KMS-11 (cell line): Measurements from ENCODE around the gene ERMP1.

Experiments used
- H2AFZ ChIP-seq: fragments of 200-600 bp; sonication (generic); 2 replicates; pipeline ENCODE4 v1.6.1; 2016; ENCODE audit warnings: antibody characterized with exemption, mixed run types, low read depth
- H3K27ac ChIP-seq: fragments of 200-600 bp; sonication (generic); 2 replicates; pipeline ENCODE4 v1.6.1; 2016; ENCODE audit warnings: mild to moderate bottlenecking, mixed run types
- H3K27me3 ChIP-seq: fragments of 200-600 bp; sonication (generic); 2 replicates; pipeline ENCODE4 v1.6.1; 2017; ENCODE audit warnings: mild to moderate bottlenecking, low read depth, mixed run types, moderate library complexity; ENCODE audit not compliant: insufficient read depth
- H3K36me3 ChIP-seq: fragments of 200-600 bp; sonication (generic); 2 replicates; pipeline ENCODE4 v1.6.1; 2017; ENCODE audit warnings: mild to moderate bottlenecking, mixed run types; ENCODE audit not compliant: insufficient read depth
- H3K4me1 ChIP-seq: fragments of 200-600 bp; sonication (generic); 2 replicates; pipeline ENCODE4 v1.6.1; 2016; ENCODE audit warnings: mild to moderate bottlenecking, low read depth, mixed run types; ENCODE audit not compliant: poor library complexity, severe bottlenecking
- H3K4me2 ChIP-seq: fragments of 200-600 bp; sonication (generic); 2 replicates; pipeline ENCODE4 v1.7.0; 2016; ENCODE audit warnings: mild to moderate bottlenecking, mixed run types
- H3K4me3 ChIP-seq: fragments of 200-600 bp; sonication (generic); IDR thresholded peaks from 2 replicates; pipeline ENCODE4 v1.6.1; 2017; ENCODE audit warnings: low read depth, low read length, mixed read lengths; ENCODE audit not compliant: insufficient read depth
- H3K79me2 ChIP-seq: fragments of 200-600 bp; sonication (generic); 2 replicates; pipeline ENCODE4 v1.6.1; 2016; ENCODE audit warnings: low read depth, mixed run types; ENCODE audit not compliant: insufficient read depth
- H3K9ac ChIP-seq: fragments of 200-600 bp; sonication (generic); 2 replicates; pipeline ENCODE4 v1.6.1; 2016; ENCODE audit warnings: mild to moderate bottlenecking, mixed run types
- H4K20me1 ChIP-seq: fragments of 200-600 bp; sonication (generic); 2 replicates; pipeline ENCODE4 v1.6.1; 2016; ENCODE audit warnings: mild to moderate bottlenecking, mixed run types; ENCODE audit not compliant: insufficient read depth
- TF ChIP-seq, protein P1 (sequence below): fragments of 200-600 bp; sonication (generic); conservative IDR thresholded peaks from 2 replicates; pipeline ENCODE4 v1.6.1; 2017; ENCODE audit warnings: low read depth, mild to moderate bottlenecking, antibody characterized with exemption, low read length, moderate library complexity, mixed read lengths

ERMP1 gene

DNA sequence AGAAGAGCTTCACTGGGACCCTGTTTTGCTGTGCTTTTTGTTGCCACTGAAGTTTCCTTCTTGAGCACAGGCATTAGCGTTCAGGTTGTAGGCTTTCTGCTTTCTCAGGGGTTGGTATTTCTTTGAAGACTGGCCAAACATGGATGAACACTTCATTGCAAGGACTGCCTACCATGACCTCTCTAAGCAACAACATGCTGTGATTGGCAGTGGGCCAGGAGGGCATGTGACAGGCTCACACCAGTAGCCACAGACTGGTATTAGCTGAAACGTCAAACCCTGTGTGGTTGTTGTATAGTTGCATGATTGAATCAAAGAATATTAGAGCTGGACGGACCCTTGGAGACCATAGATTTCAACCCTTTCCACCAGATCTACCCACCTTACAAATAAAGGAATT, 37.8 kb upstream of the ERMP1 start:
- H3K4me1 ChIP-seq = no peaks in the 10 kb centered on the region
- no peak overlapping the region for H2AFZ ChIP-seq
- H3K27ac ChIP-seq = no peak overlapping the region
- no peak overlapping the region for H3K9ac ChIP-seq
- no peaks in the 10 kb centered on the region for H3K27me3 ChIP-seq
- H3K4me3 ChIP-seq = no peak overlapping the region
- H3K36me3 ChIP-seq = no peaks in the 10 kb centered on the region
- no peaks in the 10 kb centered on the region for H4K20me1 ChIP-seq
- TF ChIP-seq, protein P1, sequence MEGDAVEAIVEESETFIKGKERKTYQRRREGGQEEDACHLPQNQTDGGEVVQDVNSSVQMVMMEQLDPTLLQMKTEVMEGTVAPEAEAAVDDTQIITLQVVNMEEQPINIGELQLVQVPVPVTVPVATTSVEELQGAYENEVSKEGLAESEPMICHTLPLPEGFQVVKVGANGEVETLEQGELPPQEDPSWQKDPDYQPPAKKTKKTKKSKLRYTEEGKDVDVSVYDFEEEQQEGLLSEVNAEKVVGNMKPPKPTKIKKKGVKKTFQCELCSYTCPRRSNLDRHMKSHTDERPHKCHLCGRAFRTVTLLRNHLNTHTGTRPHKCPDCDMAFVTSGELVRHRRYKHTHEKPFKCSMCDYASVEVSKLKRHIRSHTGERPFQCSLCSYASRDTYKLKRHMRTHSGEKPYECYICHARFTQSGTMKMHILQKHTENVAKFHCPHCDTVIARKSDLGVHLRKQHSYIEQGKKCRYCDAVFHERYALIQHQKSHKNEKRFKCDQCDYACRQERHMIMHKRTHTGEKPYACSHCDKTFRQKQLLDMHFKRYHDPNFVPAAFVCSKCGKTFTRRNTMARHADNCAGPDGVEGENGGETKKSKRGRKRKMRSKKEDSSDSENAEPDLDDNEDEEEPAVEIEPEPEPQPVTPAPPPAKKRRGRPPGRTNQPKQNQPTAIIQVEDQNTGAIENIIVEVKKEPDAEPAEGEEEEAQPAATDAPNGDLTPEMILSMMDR = no peak
- no peaks in the 10 kb centered on the region for H3K79me2 ChIP-seq
- H3K4me2 ChIP-seq = no peak overlapping the region

DNA sequence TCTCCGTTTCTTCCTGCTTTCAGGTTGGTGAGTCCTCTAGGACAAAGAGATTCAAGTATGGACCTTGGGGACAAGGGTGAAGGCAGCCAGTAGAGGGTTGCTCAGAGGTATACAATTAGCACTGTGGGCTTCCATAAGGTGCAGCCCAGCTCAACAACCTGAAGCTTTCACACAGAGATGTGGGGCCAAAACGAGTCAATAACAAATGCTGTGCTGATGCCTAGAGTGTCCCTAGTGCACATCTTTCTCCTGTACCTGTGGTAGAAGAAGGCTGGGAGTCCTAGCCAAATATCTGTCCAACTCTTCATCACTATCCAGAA, 37.1 kb upstream of the ERMP1 start:
- Histone ChIP-seq H2AFZ (peak overlapping the region; percentile 5; the same call in 1 of the 2 replicates), H3K27me3 (no peaks in the 10 kb centered on the region), H3K9ac (no peak overlapping the region), H3K36me3 (no peaks in the 10 kb centered on the region), H3K27ac (no peak overlapping the region), H3K4me3 (no peak overlapping the region), H3K4me1 (no peaks in the 10 kb centered on the region), H3K4me2 (no peak overlapping the region), H4K20me1 (no peaks in the 10 kb centered on the region), H3K79me2 (no peaks in the 10 kb centered on the region)
- TF ChIP-seq, protein P1 = no peak

DNA sequence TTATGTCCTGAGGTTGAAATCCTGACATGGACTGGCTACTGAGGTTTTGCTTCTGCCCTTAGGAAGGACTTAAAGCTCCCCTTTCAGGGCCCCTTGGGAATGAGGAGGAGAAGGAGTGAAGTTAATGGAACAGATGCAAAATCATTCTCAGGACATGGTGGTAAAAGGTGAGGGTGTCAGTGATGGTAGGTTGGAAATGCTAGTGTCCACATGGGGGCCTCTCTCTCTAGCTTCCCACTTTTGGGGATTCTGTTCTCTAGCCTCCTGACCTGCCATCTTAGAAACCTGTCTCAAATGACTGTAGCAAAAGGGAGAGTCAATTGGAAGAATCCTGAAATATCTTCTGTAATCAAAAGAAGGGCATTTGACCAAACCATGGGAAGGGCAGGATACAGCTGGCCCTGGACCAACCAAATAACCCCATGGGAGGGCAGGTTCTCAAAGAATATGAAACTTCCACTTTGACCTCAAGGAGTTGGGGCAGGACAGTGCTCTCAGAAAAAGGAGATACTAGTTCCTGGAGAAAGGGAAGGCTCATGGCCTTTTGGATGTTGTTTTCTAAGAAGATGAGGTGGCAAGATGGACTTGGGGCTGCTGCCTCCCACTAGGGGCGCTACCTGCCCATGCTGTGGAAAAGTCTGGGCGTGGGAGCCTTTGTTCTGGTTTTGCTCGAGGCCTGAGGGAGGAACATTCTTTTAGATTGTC, 36.5 kb upstream of the ERMP1 start:
- no peak overlapping the region for H3K9ac ChIP-seq
- no peaks in the 10 kb centered on the region for H3K4me1 ChIP-seq
- no peaks in the 10 kb centered on the region for H3K27me3 ChIP-seq
- H4K20me1 ChIP-seq = no peaks in the 10 kb centered on the region
- no peaks in the 10 kb centered on the region for H3K79me2 ChIP-seq
- no peaks in the 10 kb centered on the region for H3K36me3 ChIP-seq
- H3K4me3 ChIP-seq = no peak overlapping the region
- TF ChIP-seq, protein P1 = peak; percentile 70
- no peak overlapping the region for H3K4me2 ChIP-seq
- H2AFZ ChIP-seq = peak overlapping the region; percentile 5; the same call in 1 of the 2 replicates
- no peak overlapping the region for H3K27ac ChIP-seq

DNA sequence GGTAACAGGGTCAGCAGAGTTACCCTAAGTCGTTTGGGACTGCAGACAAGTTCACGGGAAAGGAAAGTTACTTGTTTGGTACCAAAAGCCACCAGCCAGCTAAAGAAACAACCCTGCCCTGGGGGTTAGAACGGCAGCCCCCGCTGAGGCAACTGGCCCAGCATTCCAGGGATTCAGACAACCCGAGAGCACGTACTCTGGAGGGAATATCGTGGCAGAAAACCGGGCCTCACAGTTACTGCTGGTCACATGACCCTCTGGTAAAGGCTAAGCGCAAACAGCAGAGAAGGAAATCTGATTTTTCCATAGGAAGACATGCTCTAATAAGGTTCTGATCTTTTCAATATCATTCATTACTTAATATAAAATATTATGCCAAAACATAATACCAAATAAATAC, 35.3 kb upstream of the ERMP1 start:
- Histone ChIP-seq H3K4me3 (no peak overlapping the region), H3K4me1 (no peaks in the 10 kb centered on the region), H3K9ac (no peak overlapping the region), H3K4me2 (no peak overlapping the region), H3K36me3 (no peaks in the 10 kb centered on the region), H2AFZ (no peak overlapping the region), H3K27me3 (no peaks in the 10 kb centered on the region), H3K79me2 (no peaks in the 10 kb centered on the region), H3K27ac (no peak overlapping the region), H4K20me1 (no peaks in the 10 kb centered on the region)
- TF ChIP-seq, protein P1 = no peak
